NCI-H82 treated with DMSO at 0.1 percent for 48 hours (cell line): ENCODE data around the gene RBFOX2.

Source experiments
- DNase-seq: peaks from one replicate; lab custom pipeline; 2025; ENCODE audit not compliant: unreplicated experiment; lab: John Stamatoyannopoulos, UW

The RBFOX2 gene

GRCh38 chr22:35978889-35979288 is 49.7 kb downstream of the RBFOX2 start:
- no peak for DNase-seq

GRCh38 chr22:35978201-35978600 is 50.4 kb downstream of the RBFOX2 start:
- no peak for DNase-seq

GRCh38 chr22:35977136-35977535 is 51.5 kb downstream of the RBFOX2 start:
- no peak for DNase-seq

GRCh38 chr22:35973388-35973787 is 55.2 kb downstream of the RBFOX2 start:
- no peak for DNase-seq

GRCh38 chr22:35972559-35972958 is 56.1 kb downstream of the RBFOX2 start:
- DNase-seq = no peak

- DNase-seq = no peak
These were observed 57.0 kb downstream of the RBFOX2 start for GRCh38 chr22:35971456-35972119.

- DNase-seq = no peak
These were observed 57.8 kb downstream of the RBFOX2 start for GRCh38 chr22:35970616-35971455.

- DNase-seq = no peak
These were observed 61.6 kb downstream of the RBFOX2 start for GRCh38 chr22:35967046-35967397.

- no peak for DNase-seq
These were observed 62.1 kb downstream of the RBFOX2 start for GRCh38 chr22:35966314-35967045.

GRCh38 chr22:35963237-35963810 is 65.3 kb downstream of the RBFOX2 start:
- DNase-seq = no peak

GRCh38 chr22:35961480-35962295 is 66.9 kb downstream of the RBFOX2 start:
- no peak for DNase-seq

GRCh38 chr22:35960854-35961253 is 67.8 kb downstream of the RBFOX2 start:
- DNase-seq = no peak

GRCh38 chr22:35959121-35959800 is 69.4 kb downstream of the RBFOX2 start:
- no peak for DNase-seq

- DNase-seq = no peak
These were observed 70.3 kb downstream of the RBFOX2 start for GRCh38 chr22:35958334-35958733.

- DNase-seq = no peak
These were observed 71.0 kb downstream of the RBFOX2 start for GRCh38 chr22:35957589-35957988.

GRCh38 chr22:35956850-35957249 is 71.8 kb downstream of the RBFOX2 start:
- no peak for DNase-seq

- no peak for DNase-seq
These were observed 73.1 kb downstream of the RBFOX2 start for GRCh38 chr22:35955546-35955945.

- no peak for DNase-seq
These were observed 76.0 kb downstream of the RBFOX2 start for GRCh38 chr22:35952576-35952975.

GRCh38 chr22:35950262-35950661 is 78.4 kb downstream of the RBFOX2 start:
- DNase-seq = no peak

GRCh38 chr22:35949243-35949642 is 79.4 kb downstream of the RBFOX2 start:
- no peak for DNase-seq
